Stimulated activated naive CD8-positive, alpha-beta T cell treated with anti-CD3 and anti-CD28 coated beads, Interleukin-15, Interleukin-2, amounts not matched to agents 100 U/mL and 50 U/mL, for 24 hours (primary cell): Measurements from ENCODE around the gene S100A13.
A peak's percentile ranks its signal among the peaks of the same experiment; 100 is the strongest.

Source experiments
- ATAC-seq: fragments of 150-1000 bp; cut with Tn5 transposase; one replicate; pipeline ENCODE4 v1.10.0; 2021
- DNase-seq: peaks from one replicate; pipeline ENCODE4 v3.0.0; 2021

The S100A13 gene

GRCh38 chr1:153627715-153628626 lies 666 bp upstream of the S100A13 start, which contains the start of gene S100A1:
Gene S100A1 (plus strand): TSS chr1:153628434. CDS start chr1:153630522, 2,088 bp downstream.
- no peak for DNase-seq

GRCh38 chr1:153626477-153626903 lies 815 bp downstream of the S100A13 start:
- DNase-seq (no peak), ATAC-seq (no peak)

More at GRCh38 chr1:153627715-153628626, 666 bp upstream of the S100A13 start, which contains the start of gene S100A1:
- no peak for ATAC-seq

GRCh38 chr1:153624965-153625611 lies 2.2 kb downstream of the S100A13 start:
- no peak for ATAC-seq
- DNase-seq: no peak

GRCh38 chr1:153623101-153623500 lies 4.2 kb downstream of the S100A13 start:
- no peak for DNase-seq
- no peak for ATAC-seq

GRCh38 chr1:153619171-153619570 lies 8.1 kb downstream of the S100A13 start:
- ATAC-seq: no peak
- no peak for DNase-seq

- peak; percentile 77 for ATAC-seq
- DNase-seq: peak; percentile 78
Measured at GRCh38 chr1:153617663-153618062, 9.6 kb downstream of the S100A13 start.

- ATAC-seq: no peak
- no peak for DNase-seq
Measured at GRCh38 chr1:153616917-153617311, 10.4 kb downstream of the S100A13 start.

GRCh38 chr1:153616144-153616916 lies 11.0 kb downstream of the S100A13 start, which contains the start of gene S100A14:
Gene S100A14 (minus strand): TSS chr1:153616325. CDS start chr1:153615858, 467 bp downstream.
- DNase-seq: no peak
- ATAC-seq: no peak

GRCh38 chr1:153615406-153615805 lies 11.9 kb downstream of the S100A13 start:
- DNase-seq: no peak
- no peak for ATAC-seq

- DNase-seq (no peak), ATAC-seq (no peak)
Measured at GRCh38 chr1:153614906-153615305, 12.4 kb downstream of the S100A13 start.

GRCh38 chr1:153614189-153614900 lies 13.0 kb downstream of the S100A13 start:
- ATAC-seq (no peak), DNase-seq (no peak)

- DNase-seq (no peak), ATAC-seq (no peak)
Measured at GRCh38 chr1:153613406-153613805, 13.9 kb downstream of the S100A13 start.

- ATAC-seq (no peak), DNase-seq (no peak)
Measured at GRCh38 chr1:153612755-153613331, 14.5 kb downstream of the S100A13 start, which contains the start of gene S100A16. Gene S100A16 (minus strand): TSS chr1:153613137. CDS start chr1:153608151, 4,986 bp downstream.

- ATAC-seq (no peak), DNase-seq (no peak)
Measured at GRCh38 chr1:153612111-153612754, 15.1 kb downstream of the S100A13 start.

GRCh38 chr1:153611356-153611755 lies 15.9 kb downstream of the S100A13 start:
- ATAC-seq: no peak
- DNase-seq: no peak

GRCh38 chr1:153610811-153611301 lies 16.4 kb downstream of the S100A13 start:
- ATAC-seq: no peak
- no peak for DNase-seq

- no peak for DNase-seq
- no peak for ATAC-seq
Measured at GRCh38 chr1:153610334-153610733, 17.0 kb downstream of the S100A13 start.

GRCh38 chr1:153609585-153609907 lies 17.8 kb downstream of the S100A13 start:
- no peak for DNase-seq
- no peak for ATAC-seq

- DNase-seq (no peak), ATAC-seq (no peak)
Measured at GRCh38 chr1:153608742-153609584, 18.3 kb downstream of the S100A13 start.
